Activated naive CD4-positive, alpha-beta T cell treated with Interleukin-2 at 50 U/mL for 16 hours (primary cell): ENCODE data around the gene DYRK1A.
"Not testable (repeated sequence)": the region's sequence is repeated elsewhere in the genome, so short reads cannot be mapped to it uniquely, and the experiment has no call there.

Source experiments
- DNase-seq: peaks from one replicate; pipeline ENCODE4 v3.0.0-alpha.2; 2020

The DYRK1A gene

DNA sequence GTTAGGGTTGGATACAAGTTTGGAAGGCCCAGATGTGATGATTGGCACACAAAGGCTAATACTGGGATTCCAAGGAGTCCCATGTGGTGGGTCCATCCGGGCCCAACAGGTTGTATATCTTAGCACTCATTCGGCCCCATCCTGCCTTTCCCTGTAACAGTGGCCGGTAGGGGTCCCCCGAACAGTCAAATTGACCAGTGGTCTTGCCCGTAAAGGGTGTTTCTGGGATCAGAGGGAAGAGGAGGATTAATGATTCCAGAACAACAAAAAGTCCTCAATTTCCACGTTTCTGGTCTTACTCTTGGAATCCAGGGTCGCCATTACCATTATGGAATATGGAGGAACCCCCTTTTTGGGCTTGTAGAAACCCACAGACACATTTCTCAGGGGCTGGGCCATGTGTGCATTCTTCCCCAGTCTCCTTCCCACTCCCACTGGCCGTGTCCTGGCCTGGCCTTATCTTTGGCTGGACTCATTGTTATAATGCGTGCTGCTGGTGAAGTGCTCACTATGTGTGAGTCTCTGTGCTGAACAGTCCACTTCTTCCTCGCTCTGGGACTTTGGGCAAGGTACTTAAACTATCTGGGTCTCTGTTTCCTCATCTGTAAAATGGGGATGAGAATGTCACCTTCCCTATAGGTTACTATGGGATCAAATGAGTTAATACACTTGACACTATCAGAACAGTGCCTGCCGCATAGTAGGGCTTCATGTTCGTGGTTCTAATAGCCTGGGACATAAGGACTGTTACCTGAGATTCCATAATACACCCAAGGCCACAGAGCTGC lies 161.8 kb downstream of the DYRK1A start:
- no peak for DNase-seq

GRCh38 chr21:37529649-37530048 lies 163.1 kb downstream of the DYRK1A start:
- no peak for DNase-seq

GRCh38 chr21:37530901-37531351 lies 164.4 kb downstream of the DYRK1A start:
- no peak for DNase-seq

- DNase-seq: no peak
Measured at GRCh38 chr21:37531431-37531932, 164.9 kb downstream of the DYRK1A start.

GRCh38 chr21:37532868-37533780 lies 166.6 kb downstream of the DYRK1A start:
- DNase-seq: peak; percentile 44

DNA sequence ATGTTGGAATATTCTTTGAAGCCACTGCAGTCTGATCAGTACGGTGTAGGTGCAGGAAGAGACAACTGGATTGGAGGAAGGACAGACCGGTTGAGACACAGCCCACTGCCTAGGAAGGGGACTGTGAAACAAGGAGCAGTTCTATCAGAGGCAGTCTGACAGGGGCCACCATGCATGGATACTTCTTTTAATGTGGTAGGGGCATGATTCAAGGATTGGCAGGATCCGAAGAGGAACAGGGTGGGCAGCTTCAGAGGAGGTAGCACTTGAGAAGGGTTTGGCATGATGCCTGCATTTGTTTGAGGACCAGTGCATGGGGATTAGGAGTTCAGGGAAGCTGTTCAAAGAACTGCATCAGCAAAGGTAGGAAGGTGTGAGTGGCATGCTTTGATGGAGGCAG lies 167.9 kb downstream of the DYRK1A start:
- DNase-seq: no peak

GRCh38 chr21:37535130-37535529 lies 168.6 kb downstream of the DYRK1A start:
- DNase-seq: no peak

GRCh38 chr21:37535672-37536071 lies 169.1 kb downstream of the DYRK1A start:
- DNase-seq: no peak

GRCh38 chr21:37536616-37537278 lies 170.2 kb downstream of the DYRK1A start:
- DNase-seq: no peak

GRCh38 chr21:37537391-37537996 lies 170.9 kb downstream of the DYRK1A start:
- DNase-seq: no peak

DNA sequence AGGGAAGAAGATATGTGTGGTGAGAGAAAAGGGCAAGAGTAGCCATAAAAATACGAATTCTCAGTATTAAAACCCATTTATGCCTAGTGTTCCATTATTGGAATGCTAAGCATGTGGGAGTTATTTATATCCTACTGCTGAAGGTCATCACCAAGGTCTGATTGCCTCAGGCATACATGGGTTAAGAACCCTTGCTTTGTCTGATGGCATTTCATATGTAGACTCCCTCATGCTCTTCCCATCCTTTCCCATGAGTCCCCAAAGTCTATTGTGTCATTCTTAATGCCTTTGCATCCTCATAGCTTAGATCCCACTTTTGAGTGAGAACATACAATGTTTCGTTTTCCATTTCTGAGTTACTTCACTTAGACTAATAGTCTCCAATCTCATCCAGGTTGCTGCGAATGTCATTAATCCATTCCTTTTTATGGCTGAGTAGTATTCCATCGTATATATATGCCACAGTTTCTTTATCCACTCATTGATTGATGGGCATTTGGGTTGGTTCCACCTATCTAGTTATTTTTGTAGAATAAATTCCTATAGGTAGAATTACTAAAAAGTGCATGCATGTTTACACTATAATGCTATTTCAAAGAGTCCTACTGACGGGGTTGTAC lies 172.5 kb downstream of the DYRK1A start:
- no peak for DNase-seq

GRCh38 chr21:37541128-37541527 lies 174.6 kb downstream of the DYRK1A start:
- not testable (repeated sequence) for DNase-seq

GRCh38 chr21:37542512-37542911 lies 175.9 kb downstream of the DYRK1A start:
- DNase-seq: no peak

DNA sequence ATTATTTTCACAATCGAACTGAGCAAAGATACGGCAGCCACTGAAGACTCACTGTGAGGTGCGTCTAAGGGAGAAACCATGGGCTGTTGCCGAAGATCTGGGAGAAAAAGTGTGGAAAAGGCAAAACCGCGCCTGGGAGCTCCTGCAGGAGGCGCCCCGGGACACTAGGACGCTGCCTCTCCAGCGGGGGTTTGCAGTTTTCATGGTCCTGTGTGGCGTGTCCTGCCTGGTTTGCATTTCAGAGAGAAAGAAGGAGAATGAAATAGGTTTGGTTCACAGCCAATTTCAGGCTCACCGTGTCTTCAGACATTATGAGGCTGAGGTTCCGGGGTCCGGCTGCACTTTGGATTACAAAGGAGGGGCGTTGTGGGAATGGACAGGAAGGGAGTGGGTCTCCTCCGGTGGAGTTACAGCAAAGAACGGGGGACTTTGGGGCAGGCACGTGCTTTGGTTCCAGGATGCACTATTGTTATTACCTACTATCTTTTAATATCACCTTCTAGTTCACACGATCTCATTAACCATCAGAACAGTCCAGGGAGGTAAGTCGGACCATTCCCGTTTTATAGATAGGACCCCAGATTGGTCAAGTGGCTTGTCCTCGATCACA lies 179.8 kb downstream of the DYRK1A start:
- DNase-seq: no peak

DNA sequence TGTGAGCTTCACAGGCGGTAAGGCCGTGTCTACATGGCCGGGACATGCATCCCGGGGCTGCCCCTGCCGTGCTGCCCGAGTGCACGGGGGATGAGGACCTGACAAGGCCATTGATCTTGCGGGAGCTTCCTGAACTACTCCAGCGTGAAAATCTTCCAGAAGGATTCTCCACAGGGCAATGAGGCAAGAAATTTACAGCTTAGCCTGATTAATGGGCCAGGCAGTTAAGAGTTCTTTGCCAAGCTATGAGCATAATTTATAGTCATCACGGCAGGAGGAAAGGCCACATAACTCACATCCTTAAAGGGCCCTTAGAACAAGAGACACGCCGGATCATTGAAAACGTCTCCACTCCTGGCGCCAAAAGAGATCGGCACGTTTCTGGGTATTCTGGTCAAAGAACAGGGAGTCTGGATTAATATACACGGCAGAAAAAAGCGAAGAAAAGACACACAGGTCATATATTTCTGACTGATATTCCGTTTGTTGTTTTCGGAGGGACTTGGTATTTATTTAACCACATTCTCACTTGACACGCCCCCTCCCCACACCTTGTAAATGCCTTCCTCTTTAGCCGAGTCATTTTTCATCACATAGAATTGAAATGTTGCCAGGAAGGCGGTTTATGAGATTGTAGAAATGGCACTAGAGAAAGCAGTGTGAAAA lies 180.5 kb downstream of the DYRK1A start:
- no peak for DNase-seq

GRCh38 chr21:37547615-37548200 lies 181.1 kb downstream of the DYRK1A start:
- no peak for DNase-seq

DNA sequence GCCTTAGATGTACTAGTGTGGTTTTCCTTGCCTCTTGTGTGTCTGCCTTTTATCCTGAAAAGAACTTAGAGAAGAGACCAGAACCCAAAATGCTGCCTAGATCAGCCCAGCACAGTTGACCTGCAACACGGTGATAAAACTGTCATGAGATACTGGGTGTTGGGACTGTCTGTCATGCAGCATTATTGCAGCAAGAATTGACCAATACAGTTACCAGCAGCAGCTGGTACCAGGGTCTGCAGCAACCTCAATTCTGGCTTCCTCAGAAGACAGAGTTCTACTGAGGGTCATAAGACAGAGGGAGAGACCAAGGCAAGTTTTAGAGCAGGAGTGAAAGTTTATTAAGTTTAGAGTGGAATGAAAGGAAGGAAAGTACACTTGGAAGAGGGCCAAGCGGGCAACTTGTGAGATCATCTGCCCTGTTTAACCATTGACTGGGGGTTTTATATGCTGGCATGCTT lies 182.0 kb downstream of the DYRK1A start:
- DNase-seq: no peak

- DNase-seq: not testable (repeated sequence)
Measured at GRCh38 chr21:37549730-37550129, 183.2 kb downstream of the DYRK1A start.

DNA sequence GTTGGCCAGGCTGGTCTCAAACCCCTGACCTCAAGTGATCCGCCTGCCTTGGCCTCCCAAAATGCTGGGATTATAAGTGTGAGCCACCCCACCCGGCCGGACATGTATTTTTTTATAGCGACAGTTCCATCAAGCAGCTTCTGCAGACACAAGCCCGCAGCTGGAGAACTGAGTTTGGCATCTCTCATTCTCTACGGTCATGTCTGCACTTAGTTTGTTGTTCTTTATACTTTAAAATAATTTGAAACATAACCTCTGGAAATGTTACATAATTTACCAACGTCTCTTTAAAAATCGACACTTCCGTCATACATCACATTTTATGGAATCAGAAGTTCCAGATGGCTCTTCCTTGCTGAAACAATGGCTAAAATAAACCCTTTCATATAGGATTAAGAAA lies 183.6 kb downstream of the DYRK1A start:
- no peak for DNase-seq

GRCh38 chr21:37550618-37551330 lies 184.2 kb downstream of the DYRK1A start:
- DNase-seq: no peak
